ENCODE data around the gene PARP15. TPM values are rescaled to one million over a fixed set of nuclear protein-coding genes. Genes with fewer than 3 reads are reported as not detected.

PARP15 gene
- total RNA-seq, 2 experiments from 2014 or later: 0.70 to 3.4 TPM

GRCh38 chr3:122582390-122582789, 4.9 kb downstream of the PARP15 start:
- H3K36me3 ChIP-seq (ENCODE audit: insufficient read depth, low read length): no peaks in the 10 kb centered on the region; the same call in 1 of the 2 replicates
- no peak for DNase-seq (ENCODE audit: low spot score)
- no peaks in the 10 kb centered on the region for H4K20me1 ChIP-seq (ENCODE audit: insufficient read depth, low read length)
- TF ChIP-seq CTCF (conservative IDR thresholded peaks at IDR 0.05; ENCODE audit: low read length) (no peak), EZH2phosphoT487 (IDR thresholded peaks at IDR 0.05; ENCODE audit: borderline replicate concordance, low read depth, low read length) (no peak)
- ChIA-PET CTCF (ENCODE audit: unreplicated experiment) (no interaction called here), POLR2A (interaction anchor here (0.6 kb wide), 1 partner anchor 114 kb away, joined by 3 read pairs; no protein-coding TSS in a partner anchor)
- no peak overlapping the region for H3K4me2 ChIP-seq (ENCODE audit: low read length)
- H3K27ac ChIP-seq (ENCODE audit: low read depth, low read length, poor library complexity, severe bottlenecking): no peak overlapping the region
- intact Hi-C loops (cut with micrococcal nuclease; ENCODE audit: unreplicated experiment): no loop called here
- H3K79me2 ChIP-seq (ENCODE audit: insufficient read depth, low read depth, low read length): no peaks in the 10 kb centered on the region
- no peak overlapping the region for H2AFZ ChIP-seq (ENCODE audit: low read length)
- no peaks in the 10 kb centered on the region for H3K9me2 ChIP-seq (ENCODE audit: insufficient read depth, low read length)
- BruUV-seq (replicated peaks): no TSS peak
- H3K9me3 ChIP-seq (ENCODE audit: low read length): peaks cover 30% of the 10 kb centered on the region
- H3K4me1 ChIP-seq (ENCODE audit: insufficient read depth, low read length, poor library complexity, severe bottlenecking): peaks cover 21% of the 10 kb centered on the region
- H3K4me3 ChIP-seq (ENCODE audit: low read depth, low read length, poor library complexity, severe bottlenecking): no peak overlapping the region

- Histone ChIP-seq H3K4me1 (ENCODE audit: insufficient read depth, low read length, poor library complexity, severe bottlenecking) (peaks cover 10% of the 10 kb centered on the region), H2AFZ (ENCODE audit: low read length) (no peak overlapping the region), H3K4me2 (ENCODE audit: low read length) (no peak overlapping the region), H3K27ac (ENCODE audit: low read depth, low read length, poor library complexity, severe bottlenecking) (no peak overlapping the region), H3K9me2 (ENCODE audit: insufficient read depth, low read length) (no peaks in the 10 kb centered on the region), H4K20me1 (ENCODE audit: insufficient read depth, low read length) (no peaks in the 10 kb centered on the region), H3K9me3 (ENCODE audit: low read length) (peaks cover 24% of the 10 kb centered on the region), H3K36me3 (ENCODE audit: insufficient read depth, low read length) (no peaks in the 10 kb centered on the region; the same call in 1 of the 2 replicates), H3K4me3 (ENCODE audit: low read depth, low read length, poor library complexity, severe bottlenecking) (no peak overlapping the region), H3K79me2 (ENCODE audit: insufficient read depth, low read depth, low read length) (no peaks in the 10 kb centered on the region)
- no peak for DNase-seq (ENCODE audit: low spot score)
- no peak for TF ChIP-seq CTCF (conservative IDR thresholded peaks at IDR 0.05; ENCODE audit: low read length)
- TF ChIP-seq EZH2phosphoT487 (IDR thresholded peaks at IDR 0.05; ENCODE audit: borderline replicate concordance, low read depth, low read length): no peak
- POLR2A ChIA-PET: no interaction called here
- CTCF ChIA-PET (ENCODE audit: unreplicated experiment): no interaction called here
- BruUV-seq (replicated peaks): no TSS peak
- intact Hi-C loops (cut with micrococcal nuclease; ENCODE audit: unreplicated experiment): no loop called here
These were observed 8.6 kb downstream of the PARP15 start for GRCh38 chr3:122586098-122586497.

GRCh38 chr3:122586773-122587485, 9.5 kb downstream of the PARP15 start:
- Histone ChIP-seq H4K20me1 (ENCODE audit: insufficient read depth, low read length) (no peaks in the 10 kb centered on the region), H3K9me3 (ENCODE audit: low read length) (peaks cover 16% of the 10 kb centered on the region), H3K27ac (ENCODE audit: low read depth, low read length, poor library complexity, severe bottlenecking) (no peak overlapping the region), H3K9me2 (ENCODE audit: insufficient read depth, low read length) (no peaks in the 10 kb centered on the region), H3K79me2 (ENCODE audit: insufficient read depth, low read depth, low read length) (no peaks in the 10 kb centered on the region), H3K4me2 (ENCODE audit: low read length) (no peak overlapping the region), H3K4me3 (ENCODE audit: low read depth, low read length, poor library complexity, severe bottlenecking) (no peak overlapping the region), H2AFZ (ENCODE audit: low read length) (no peak overlapping the region), H3K4me1 (ENCODE audit: insufficient read depth, low read length, poor library complexity, severe bottlenecking) (peaks cover 10% of the 10 kb centered on the region), H3K36me3 (ENCODE audit: insufficient read depth, low read length) (no peaks in the 10 kb centered on the region)
- no peak for TF ChIP-seq CTCF (conservative IDR thresholded peaks at IDR 0.05; ENCODE audit: low read length)
- TF ChIP-seq EZH2phosphoT487 (IDR thresholded peaks at IDR 0.05; ENCODE audit: borderline replicate concordance, low read depth, low read length): no peak
- DNase-seq (ENCODE audit: low spot score): no peak
- POLR2A ChIA-PET: no interaction called here
- CTCF ChIA-PET (ENCODE audit: unreplicated experiment): no interaction called here
- intact Hi-C loops (cut with micrococcal nuclease; ENCODE audit: unreplicated experiment): no loop called here
- BruUV-seq (replicated peaks): no TSS peak
